GM12878 (cell line): ENCODE results near the gene MRPL22. TPM values are rescaled to one million over a fixed set of nuclear protein-coding genes. Genes with fewer than 3 reads are reported as not detected.

Experiments
- ATAC-seq: fragments of 200-7000 bp; cut with Tn5 transposase; 3 replicates; pipeline ENCODE4 v1.9.1; 2020; ENCODE audit warnings: mild to moderate bottlenecking, moderate library complexity
- BruUV-seq: library from RNA; stranded (reverse); fragments of 400-500 nt; replicated peaks from 2 replicates; lab custom pipeline; 2021; lab: Mats Ljungman, UMichigan
- CTCF ChIA-PET: fragments of 300-600 bp; sonication (Branson Sonifier 250); formaldehyde crosslinking; extraction: SDS; loops from one replicate; lab custom pipeline; 2021; ENCODE audit warnings: inconsistent platforms; lab: Yijun Ruan, JAX
- POLR2A ChIA-PET: fragments of 350-600 bp; formaldehyde crosslinking; extraction: SDS; loops from one replicate; lab custom pipeline; 2021; ENCODE audit warnings: inconsistent platforms; lab: Charles Lee
- RAD21 ChIA-PET: fragments of 300-600 bp; sonication (Branson Sonifier 250); formaldehyde crosslinking; loops from one replicate; lab custom pipeline; 2023; ENCODE audit warnings: antibody characterized with exemption; ENCODE audit not compliant: unreplicated experiment; lab: Charles Lee
- SMC1A ChIA-PET: fragments of 300-600 bp; sonication (Branson Sonifier 250); formaldehyde crosslinking; loops from one replicate; lab custom pipeline; 2023; ENCODE audit not compliant: unreplicated experiment, uncharacterized antibody; lab: Charles Lee
- DNase-seq: peaks from one replicate; pipeline ENCODE4 v3.0.0-alpha.2; 2011; ENCODE audit warnings: low read depth, low spot score
- FAIRE-seq: peaks from 3 replicates; lab custom pipeline; 2011; peaks lifted over from hg19 to GRCh38; lab: Jason Lieb, UNC
- H2AFZ ChIP-seq: 2 replicates; pipeline ENCODE4 v1.6.0; 2011; ENCODE audit warnings: low read depth, low read length, control low read depth; ENCODE audit not compliant: control insufficient read depth
- H3K27ac ChIP-seq: 2 replicates; pipeline ENCODE4 v1.5.1; 2011; ENCODE audit warnings: control low read depth; ENCODE audit not compliant: control insufficient read depth, insufficient read depth
- H3K27me3 ChIP-seq, 2 experiments: replicated peaks in 1 of 2; 2 replicates each; pipeline versions ENCODE4 v1.6.0 to v1.6.1; 2011; ENCODE audit warnings: low read length in 1 of 2; ENCODE audit not compliant: control insufficient read depth in 2 of 2, insufficient read depth in 2 of 2
- H3K36me3 ChIP-seq, 2 experiments: 2 replicates each; pipeline ENCODE4 v1.5.1; 2011; ENCODE audit warnings: low read length in 1 of 2; ENCODE audit not compliant: control insufficient read depth in 2 of 2, insufficient read depth in 2 of 2
- H3K4me1 ChIP-seq: 2 replicates; pipeline ENCODE4 v1.6.1; 2011; ENCODE audit warnings: mild to moderate bottlenecking, low read length, moderate library complexity, mixed read lengths; ENCODE audit not compliant: control insufficient read depth, insufficient read depth
- H3K4me2 ChIP-seq: 2 replicates; pipeline ENCODE4 v1.6.0; 2011; ENCODE audit warnings: control low read depth; ENCODE audit not compliant: control insufficient read depth, insufficient read depth
- H3K4me3 ChIP-seq: fragments of 200-600 bp; sonication (generic); 2 replicates; pipeline ENCODE4 v1.5.1; 2016
- H3K79me2 ChIP-seq: 2 replicates; pipeline ENCODE4 v1.6.0; 2011; ENCODE audit warnings: low read length; ENCODE audit not compliant: control insufficient read depth, insufficient read depth
- H3K9ac ChIP-seq: 2 replicates; pipeline ENCODE4 v1.8.0; 2011; ENCODE audit warnings: low read length, control low read depth, mixed read lengths; ENCODE audit not compliant: control insufficient read depth, insufficient read depth
- H3K9me3 ChIP-seq: replicated peaks from 3 replicates; pipeline ENCODE4 v1.5.1; 2011; ENCODE audit warnings: mild to moderate bottlenecking, low read length; ENCODE audit not compliant: control insufficient read depth, insufficient read depth
- H4K20me1 ChIP-seq: 2 replicates; pipeline ENCODE4 v1.6.0; 2011; ENCODE audit not compliant: control insufficient read depth, insufficient read depth
- KDM1A ChIP-seq: fragments of 200-600 bp; sonication (generic); IDR thresholded peaks from 2 replicates; pipeline ENCODE4 v1.6.1; 2016; ENCODE audit warnings: borderline replicate concordance
- SIN3A ChIP-seq: IDR thresholded peaks from 2 replicates; pipeline ENCODE4 v1.6.1; 2012; ENCODE audit warnings: low read depth, low read length, improper control_type of control experiment
- TCF3 ChIP-seq: IDR thresholded peaks from 2 replicates; pipeline ENCODE4 v1.6.1; 2012; ENCODE audit warnings: low read depth, mild to moderate bottlenecking, low read length, borderline replicate concordance; ENCODE audit not compliant: insufficient read depth
- ZBTB33 ChIP-seq: fragments of 450-650 bp; IDR thresholded peaks from 2 replicates; pipeline ENCODE4 v1.6.1; 2017; ENCODE audit warnings: mild to moderate bottlenecking
- WGBS: methylation state at CpG from one replicate; pipeline ENCODE4 v1.1.6; 2016; ENCODE audit warnings: low lambda C conversion rate; ENCODE audit not compliant: insufficient replicate concordance, insufficient coverage; ENCODE audit errors: missing lambda C conversion rate; 5-methylcytosine and 5-hydroxymethylcytosine counted together
- in situ Hi-C: fragments of 300-500 bp; cut with MboI; formaldehyde crosslinking; loops from 9 replicates; pipeline ENCODE4 v1.14.3; 2018; ENCODE audit warnings: mixed read lengths
- intact Hi-C: fragments of 100-400 bp; cut with micrococcal nuclease; formaldehyde crosslinking; loops from one replicate; pipeline ENCODE4 v1.14.2; 2022; ENCODE audit not compliant: unreplicated experiment
- polyA plus RNA-seq, 11 experiments: library from polyadenylated mRNA; depleted of rRNA in 4 of 11; unstranded in 6 of 11; stranded (reverse) in 5 of 11; fragments of >200 nt; fragmentation: Nextera tagmentation in 4 of 11; fragmentation: Illumina TruSeq in 1 of 11; extraction: Ambion mirVana in 4 of 11; extraction: Trizol in 1 of 11; gene quantifications; 1 replicate in 1 of 11; 2 replicates in 10 of 11; pipeline versions ENCODE4 v1.2.1 to v1.2.3, GENCODE V29; 2011 to 2016; ENCODE audit warnings: inconsistent platforms in 2 of 11, missing spikeins in 2 of 11, low read depth in 1 of 11
- total RNA-seq, 4 experiments: library from RNA; depleted of rRNA in 3 of 4; stranded (reverse); fragments of >200 nt in 3 of 4; fragmentation: Illumina TruSeq in 1 of 4; extraction: Trizol in 1 of 4; gene quantifications; 2 replicates each; pipeline versions ENCODE4 v1.2.1 to v1.2.3, GENCODE V29; 2013 to 2021
- TF ChIP-seq, protein P1 (sequence below): fragments of 150-350 bp; IDR thresholded peaks from 2 replicates; pipeline ENCODE4 v1.6.1; 2016; ENCODE audit warnings: low read depth, low read length
- TF ChIP-seq, protein P2 (sequence below): IDR thresholded peaks from 2 replicates; pipeline ENCODE4 v1.6.1; 2012; ENCODE audit warnings: low read depth, low read length, improper control_type of control experiment

MRPL22 gene
- total and polyA plus RNA-seq, 10 of the 15 experiments (the other 5 are each of a cell fraction or from before 2014, with no cell fraction given), result 29.7 to 318 (median 93.4) TPM

GRCh38 chr5:154901276-154901675 lies 39.6 kb upstream of the MRPL22 start:
- Histone ChIP-seq H2AFZ (no peak overlapping the region), H3K9me3 (no peaks in the 10 kb centered on the region), H3K79me2 (no peaks in the 10 kb centered on the region), H3K4me3 (no peak overlapping the region), H3K4me2 (no peak overlapping the region), H3K27ac (no peak overlapping the region), H3K27me3 (no peaks in the 10 kb centered on the region), H3K4me1 (no peaks in the 10 kb centered on the region), H3K36me3 (peaks cover 4 to 16% of the 10 kb centered on the region in 2 experiments), H4K20me1 (no peaks in the 10 kb centered on the region), H3K9ac (no peak overlapping the region)
- no TSS peak for BruUV-seq
- DNase-seq (no peak), ATAC-seq (no peak), FAIRE-seq (no peak)
- SMC1A ChIA-PET, result no interaction called here
- intact Hi-C loops (no loop called here), in situ Hi-C loops (no loop called here)
- POLR2A ChIA-PET, result no interaction called here
- RAD21 ChIA-PET, result no interaction called here
- TF ChIP-seq TCF3, result no peak
- TF ChIP-seq ZBTB33, result no peak
- TF ChIP-seq, protein P1, sequence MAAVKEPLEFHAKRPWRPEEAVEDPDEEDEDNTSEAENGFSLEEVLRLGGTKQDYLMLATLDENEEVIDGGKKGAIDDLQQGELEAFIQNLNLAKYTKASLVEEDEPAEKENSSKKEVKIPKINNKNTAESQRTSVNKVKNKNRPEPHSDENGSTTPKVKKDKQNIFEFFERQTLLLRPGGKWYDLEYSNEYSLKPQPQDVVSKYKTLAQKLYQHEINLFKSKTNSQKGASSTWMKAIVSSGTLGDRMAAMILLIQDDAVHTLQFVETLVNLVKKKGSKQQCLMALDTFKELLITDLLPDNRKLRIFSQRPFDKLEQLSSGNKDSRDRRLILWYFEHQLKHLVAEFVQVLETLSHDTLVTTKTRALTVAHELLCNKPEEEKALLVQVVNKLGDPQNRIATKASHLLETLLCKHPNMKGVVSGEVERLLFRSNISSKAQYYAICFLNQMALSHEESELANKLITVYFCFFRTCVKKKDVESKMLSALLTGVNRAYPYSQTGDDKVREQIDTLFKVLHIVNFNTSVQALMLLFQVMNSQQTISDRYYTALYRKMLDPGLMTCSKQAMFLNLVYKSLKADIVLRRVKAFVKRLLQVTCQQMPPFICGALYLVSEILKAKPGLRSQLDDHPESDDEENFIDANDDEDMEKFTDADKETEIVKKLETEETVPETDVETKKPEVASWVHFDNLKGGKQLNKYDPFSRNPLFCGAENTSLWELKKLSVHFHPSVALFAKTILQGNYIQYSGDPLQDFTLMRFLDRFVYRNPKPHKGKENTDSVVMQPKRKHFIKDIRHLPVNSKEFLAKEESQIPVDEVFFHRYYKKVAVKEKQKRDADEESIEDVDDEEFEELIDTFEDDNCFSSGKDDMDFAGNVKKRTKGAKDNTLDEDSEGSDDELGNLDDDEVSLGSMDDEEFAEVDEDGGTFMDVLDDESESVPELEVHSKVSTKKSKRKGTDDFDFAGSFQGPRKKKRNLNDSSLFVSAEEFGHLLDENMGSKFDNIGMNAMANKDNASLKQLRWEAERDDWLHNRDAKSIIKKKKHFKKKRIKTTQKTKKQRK, result no peak
- TF ChIP-seq, protein P2, sequence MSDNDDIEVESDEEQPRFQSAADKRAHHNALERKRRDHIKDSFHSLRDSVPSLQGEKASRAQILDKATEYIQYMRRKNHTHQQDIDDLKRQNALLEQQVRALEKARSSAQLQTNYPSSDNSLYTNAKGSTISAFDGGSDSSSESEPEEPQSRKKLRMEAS, result no peak
- TF ChIP-seq KDM1A, result no peak
- no peak for TF ChIP-seq SIN3A
- CTCF ChIA-PET, result interaction anchor here (1.0 kb wide), 1 partner anchor 21 kb away, joined by 3 read pairs; no protein-coding TSS in a partner anchor
- 98% methylated on average over 2 of the region's 2 CpGs for WGBS
